Activated CD8-positive, alpha-beta T cell treated with anti-CD3 and anti-CD28 coated beads, Interleukin-2, amount 10 ng/mL, durations not matched to agents 7 days and 5 days (primary cell): ENCODE results near the gene CASQ1. TPM values are rescaled to one million over a fixed set of nuclear protein-coding genes. Genes with fewer than 3 reads are reported as not detected.

ENCODE experiments used
- ATAC-seq: fragments of 150-1000 bp; cut with Tn5 transposase; one replicate; pipeline ENCODE4 v1.10.0; 2021; ENCODE audit warnings: moderate library complexity
- CTCF ChIA-PET: fragments of 350-600 bp; sonication (Branson Sonifier 250); formaldehyde crosslinking; loops from one replicate; lab custom pipeline; 2021; ENCODE audit warnings: antibody characterized with exemption; lab: Charles Lee
- POLR2A ChIA-PET: fragments of 350-600 bp; sonication (Branson Sonifier 250); formaldehyde crosslinking; loops from one replicate; lab custom pipeline; 2021; ENCODE audit warnings: antibody characterized with exemption; lab: Charles Lee
- DNase-seq: peaks from one replicate; pipeline ENCODE4 v3.0.0-alpha.2; 2020
- H3K27ac Mint-ChIP-seq: one replicate; pipeline ENCODE4 v1.8.0; 2021; ENCODE audit warnings: mild to moderate bottlenecking, mixed read lengths
- H3K27me3 Mint-ChIP-seq: one replicate; pipeline ENCODE4 v1.8.0; 2021; ENCODE audit warnings: low read depth, mixed read lengths
- H3K36me3 Mint-ChIP-seq: one replicate; pipeline ENCODE4 v1.8.0; 2021; ENCODE audit warnings: low read depth, mixed read lengths
- H3K4me1 Mint-ChIP-seq: one replicate; pipeline ENCODE4 v1.8.0; 2021; ENCODE audit warnings: low read depth, mixed read lengths
- H3K4me3 Mint-ChIP-seq: one replicate; pipeline ENCODE4 v1.8.0; 2021; ENCODE audit warnings: mild to moderate bottlenecking, mixed read lengths
- H3K9me3 Mint-ChIP-seq: one replicate; pipeline ENCODE4 v1.8.0; 2022; ENCODE audit warnings: mixed read lengths; ENCODE audit not compliant: insufficient read depth
- total RNA-seq, 2 experiments: library from RNA; stranded (reverse); gene quantifications; one replicate each; pipeline ENCODE4 v1.2.3, GENCODE V29; 2021

CASQ1 gene
- total RNA-seq, 2 experiments from 2014 or later = not detected

DNA sequence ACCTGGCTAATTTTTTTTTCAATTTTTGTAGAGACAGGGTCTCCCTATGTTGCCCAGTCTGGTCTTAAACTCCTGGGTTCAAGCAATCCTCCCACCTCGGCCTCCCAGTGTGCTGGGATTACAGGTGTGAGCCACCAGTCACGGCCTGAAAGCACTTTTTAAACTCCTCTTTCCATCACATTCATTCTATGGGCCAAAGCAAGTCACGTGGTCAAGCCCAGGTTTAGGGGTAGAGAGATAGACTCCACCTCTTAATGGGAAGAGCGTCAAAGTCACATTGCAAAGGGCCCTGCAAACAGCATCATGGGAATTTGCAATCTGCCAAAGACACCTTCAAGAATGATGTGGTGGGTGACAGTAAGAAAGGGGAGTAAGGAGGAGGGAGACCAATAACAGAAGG lies 31.8 kb upstream of the CASQ1 start:
- Mint-ChIP-seq H3K27ac (no peak overlapping the region), H3K4me3 (no peak overlapping the region), H3K4me1 (peaks cover under 1% of the 10 kb centered on the region), H3K27me3 (peaks cover 34% of the 10 kb centered on the region), H3K36me3 (no peaks in the 10 kb centered on the region), H3K9me3 (no peaks in the 10 kb centered on the region)
- ATAC-seq (no peak), DNase-seq (no peak)
- CTCF ChIA-PET = no interaction called here
- POLR2A ChIA-PET = no interaction called here

GRCh38 chr1:160159846-160160245 lies 30.5 kb upstream of the CASQ1 start:
- ChIA-PET POLR2A (no interaction called here), CTCF (interaction anchor here (1.0 to 1.3 kb wide), 3 partner anchors 74 to 132 kb away, joined by 3 to 7 read pairs (median 3); no protein-coding TSS in a partner anchor)
- no peak for DNase-seq

DNA sequence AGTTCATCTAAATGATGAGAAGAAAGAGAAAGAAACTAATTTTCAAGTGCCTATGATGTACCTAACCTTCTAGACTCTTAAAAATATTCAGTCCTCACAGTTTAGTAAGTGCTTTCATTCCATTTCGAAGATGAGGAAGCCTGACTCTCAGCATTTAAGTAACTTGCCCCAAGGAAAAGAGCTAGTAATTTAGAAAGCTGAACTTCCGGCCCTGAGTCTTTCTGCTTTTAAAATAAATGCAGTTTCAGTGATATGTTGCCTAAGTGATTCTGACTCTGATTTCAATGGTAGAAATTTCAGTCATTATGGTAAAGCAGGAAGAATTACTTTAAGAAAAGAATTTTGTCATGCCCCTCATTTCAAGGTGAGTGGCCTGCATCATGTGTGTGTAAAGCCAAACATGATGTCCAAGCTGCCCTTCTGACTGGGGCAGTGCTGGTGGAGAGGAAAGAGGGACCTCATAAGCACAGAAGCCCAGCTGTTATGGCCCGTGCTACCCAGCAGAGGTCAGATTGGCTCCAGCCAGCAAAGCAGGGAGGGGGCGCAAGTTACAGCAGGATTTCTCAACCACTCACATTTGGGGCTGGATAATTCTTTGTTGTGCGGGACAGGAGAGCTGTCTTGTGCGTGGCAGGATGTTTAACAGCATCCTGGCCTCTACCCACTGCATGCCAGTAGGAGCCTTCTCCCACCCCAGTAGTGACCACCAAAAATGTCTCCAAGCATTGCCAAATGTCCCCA lies 28.2 kb upstream of the CASQ1 start:
- H3K27me3 Mint-ChIP-seq = peaks cover 37% of the 10 kb centered on the region
- peaks cover 10% of the 10 kb centered on the region for H3K4me1 Mint-ChIP-seq
- no peaks in the 10 kb centered on the region for H3K36me3 Mint-ChIP-seq
- no peaks in the 10 kb centered on the region for H3K9me3 Mint-ChIP-seq
- CTCF ChIA-PET = interaction anchor here (0.7 to 1.9 kb wide), 4 partner anchors 63 to 129 kb away, joined by 3 to 5 read pairs (median 4); no protein-coding TSS in a partner anchor
- ATAC-seq (no peak), DNase-seq (no peak)
- H3K4me3 Mint-ChIP-seq = no peak overlapping the region
- POLR2A ChIA-PET = no interaction called here
- H3K27ac Mint-ChIP-seq = no peak overlapping the region

More at GRCh38 chr1:160159846-160160245, 30.5 kb upstream of the CASQ1 start:
- ATAC-seq = no peak
- Mint-ChIP-seq H3K4me1 (peaks cover 2% of the 10 kb centered on the region), H3K27ac (no peak overlapping the region), H3K4me3 (no peak overlapping the region), H3K27me3 (peaks cover 37% of the 10 kb centered on the region), H3K9me3 (no peaks in the 10 kb centered on the region), H3K36me3 (no peaks in the 10 kb centered on the region)

DNA sequence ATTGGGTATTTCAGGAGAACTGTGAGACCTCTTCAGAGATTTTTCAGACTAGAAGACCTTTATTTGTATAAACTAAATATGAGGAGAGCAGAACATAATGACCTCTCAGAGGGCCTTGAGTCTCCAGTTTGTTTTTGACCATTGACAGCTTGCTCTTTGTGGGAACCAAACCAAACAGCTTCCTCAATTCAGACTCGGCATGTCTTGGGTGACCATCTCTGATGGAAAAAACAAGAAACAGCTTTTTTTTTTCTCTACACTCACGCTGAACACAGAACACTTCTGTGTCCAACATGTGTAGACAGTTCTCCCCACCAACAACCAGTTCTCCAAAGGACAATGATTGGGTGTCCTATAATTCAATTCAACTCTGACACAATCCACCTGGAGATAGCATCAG lies 27.4 kb upstream of the CASQ1 start:
- ChIA-PET CTCF (interaction anchor here (0.7 to 1.9 kb wide), 3 partner anchors 64 to 128 kb away, joined by 3 to 5 read pairs (median 4); no protein-coding TSS in a partner anchor), POLR2A (no interaction called here)
- Mint-ChIP-seq H3K36me3 (no peaks in the 10 kb centered on the region), H3K27ac (no peak overlapping the region), H3K27me3 (peaks cover 33% of the 10 kb centered on the region), H3K4me3 (no peak overlapping the region), H3K4me1 (peaks cover 11% of the 10 kb centered on the region), H3K9me3 (no peaks in the 10 kb centered on the region)
- DNase-seq (no peak), ATAC-seq (no peak)

GRCh38 chr1:160163615-160164014 lies 26.8 kb upstream of the CASQ1 start:
- ATAC-seq (no peak), DNase-seq (no peak)
- Mint-ChIP-seq H3K27me3 (peaks cover 31% of the 10 kb centered on the region), H3K4me3 (no peak overlapping the region), H3K27ac (no peak overlapping the region), H3K9me3 (no peaks in the 10 kb centered on the region), H3K36me3 (no peaks in the 10 kb centered on the region), H3K4me1 (peaks cover 11% of the 10 kb centered on the region)
- POLR2A ChIA-PET = no interaction called here
- CTCF ChIA-PET = interaction anchor here (1.2 to 1.9 kb wide), 3 partner anchors 89 to 128 kb away, joined by 4 to 5 read pairs (median 4); no protein-coding TSS in a partner anchor

DNA sequence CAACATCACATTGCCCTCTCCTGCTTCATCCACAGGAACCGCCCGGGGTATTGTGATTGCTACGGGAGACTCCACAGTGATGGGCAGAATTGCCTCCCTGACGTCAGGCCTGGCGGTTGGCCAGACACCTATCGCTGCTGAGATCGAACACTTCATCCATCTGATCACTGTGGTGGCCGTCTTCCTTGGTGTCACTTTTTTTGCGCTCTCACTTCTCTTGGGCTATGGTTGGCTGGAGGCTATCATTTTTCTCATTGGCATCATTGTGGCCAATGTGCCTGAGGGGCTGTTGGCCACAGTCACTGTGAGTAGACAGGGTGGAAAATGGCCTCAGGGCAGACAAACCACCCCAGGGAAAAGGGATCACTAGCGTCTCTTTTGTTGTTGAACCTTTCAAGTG lies 26.3 kb upstream of the CASQ1 start:
- Mint-ChIP-seq H3K36me3 (no peaks in the 10 kb centered on the region), H3K27ac (no peak overlapping the region), H3K9me3 (no peaks in the 10 kb centered on the region), H3K4me3 (no peak overlapping the region), H3K27me3 (peaks cover 29% of the 10 kb centered on the region), H3K4me1 (peaks cover 14% of the 10 kb centered on the region)
- DNase-seq (no peak), ATAC-seq (no peak)
- POLR2A ChIA-PET = no interaction called here
- CTCF ChIA-PET = interaction anchor here (1.2 to 1.5 kb wide), 2 partner anchors 88 to 118 kb away, joined by 4 read pairs; no protein-coding TSS in a partner anchor

DNA sequence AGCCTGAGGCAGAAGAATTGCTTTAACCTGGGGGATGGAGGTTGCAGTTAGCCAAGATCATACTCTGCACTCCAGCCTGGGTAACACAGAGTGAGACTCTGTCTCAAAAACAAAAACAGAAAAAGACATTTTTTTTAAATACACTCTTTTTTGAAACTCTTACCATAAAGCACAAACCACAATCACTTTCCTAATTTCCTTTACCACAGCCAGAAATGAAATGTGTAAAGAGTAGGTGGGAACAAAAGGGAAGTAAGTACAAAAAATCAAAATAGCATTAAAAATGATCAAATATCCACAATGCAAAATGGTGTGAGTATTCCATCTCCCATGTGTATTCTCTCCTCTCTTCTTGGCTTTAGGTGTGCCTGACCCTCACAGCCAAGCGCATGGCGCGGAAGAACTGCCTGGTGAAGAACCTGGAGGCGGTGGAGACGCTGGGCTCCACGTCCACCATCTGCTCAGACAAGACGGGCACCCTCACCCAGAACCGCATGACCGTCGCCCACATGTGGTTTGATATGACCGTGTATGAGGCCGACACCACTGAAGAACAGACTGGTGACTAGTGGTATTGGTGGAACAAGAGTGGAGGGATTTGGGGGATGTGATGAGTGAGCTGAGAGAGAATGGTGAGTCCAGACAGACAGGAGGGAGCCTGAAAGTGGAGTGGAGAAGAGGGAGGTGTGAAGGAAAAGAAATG lies 24.1 kb upstream of the CASQ1 start:
- POLR2A ChIA-PET = no interaction called here
- no peak for ATAC-seq
- no peaks in the 10 kb centered on the region for H3K36me3 Mint-ChIP-seq
- no peak for DNase-seq
- no peak overlapping the region for H3K4me3 Mint-ChIP-seq
- no peaks in the 10 kb centered on the region for H3K9me3 Mint-ChIP-seq
- no peak overlapping the region for H3K27ac Mint-ChIP-seq
- H3K27me3 Mint-ChIP-seq = peaks cover 24% of the 10 kb centered on the region
- H3K4me1 Mint-ChIP-seq = peaks cover 26% of the 10 kb centered on the region
- CTCF ChIA-PET = interaction anchor here (1.3 to 1.5 kb wide), 4 partner anchors 11 to 86 kb away, joined by 3 to 6 read pairs (median 4); no protein-coding TSS in a partner anchor

DNA sequence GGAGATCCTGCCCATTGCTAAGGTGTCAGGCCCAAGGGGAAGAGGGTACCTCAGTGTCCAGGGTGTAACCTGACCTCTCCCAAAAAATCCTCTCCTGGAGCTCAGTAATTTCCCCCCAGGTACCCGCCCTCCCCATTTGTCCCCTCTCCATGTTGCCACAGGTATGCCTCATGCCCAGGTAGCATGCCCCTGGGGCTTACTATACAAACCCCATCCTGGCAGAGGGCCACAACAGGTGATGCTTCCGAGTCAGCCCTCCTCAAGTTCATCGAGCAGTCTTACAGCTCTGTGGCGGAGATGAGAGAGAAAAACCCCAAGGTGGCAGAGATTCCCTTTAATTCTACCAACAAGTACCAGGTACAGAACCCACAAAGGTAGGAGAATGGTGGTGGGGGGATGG lies 23.3 kb upstream of the CASQ1 start:
- Mint-ChIP-seq H3K27ac (no peak overlapping the region), H3K4me3 (no peak overlapping the region), H3K27me3 (peaks cover 25% of the 10 kb centered on the region), H3K9me3 (no peaks in the 10 kb centered on the region), H3K36me3 (no peaks in the 10 kb centered on the region), H3K4me1 (peaks cover 26% of the 10 kb centered on the region)
- POLR2A ChIA-PET = no interaction called here
- DNase-seq (no peak), ATAC-seq (no peak)
- CTCF ChIA-PET = interaction anchor here (1.0 to 1.5 kb wide), 4 partner anchors 12 to 210 kb away, joined by 3 to 6 read pairs (median 4); no protein-coding TSS in a partner anchor

GRCh38 chr1:160167580-160167979 lies 22.8 kb upstream of the CASQ1 start:
- Mint-ChIP-seq H3K36me3 (no peaks in the 10 kb centered on the region), H3K4me1 (peaks cover 26% of the 10 kb centered on the region), H3K27ac (no peak overlapping the region), H3K27me3 (peaks cover 29% of the 10 kb centered on the region), H3K9me3 (no peaks in the 10 kb centered on the region), H3K4me3 (no peak overlapping the region)
- CTCF ChIA-PET = interaction anchor here (1.0 to 1.5 kb wide), 4 partner anchors 13 to 210 kb away, joined by 3 to 6 read pairs (median 4); no protein-coding TSS in a partner anchor
- POLR2A ChIA-PET = no interaction called here
- DNase-seq (no peak), ATAC-seq (peak; percentile 46)

DNA sequence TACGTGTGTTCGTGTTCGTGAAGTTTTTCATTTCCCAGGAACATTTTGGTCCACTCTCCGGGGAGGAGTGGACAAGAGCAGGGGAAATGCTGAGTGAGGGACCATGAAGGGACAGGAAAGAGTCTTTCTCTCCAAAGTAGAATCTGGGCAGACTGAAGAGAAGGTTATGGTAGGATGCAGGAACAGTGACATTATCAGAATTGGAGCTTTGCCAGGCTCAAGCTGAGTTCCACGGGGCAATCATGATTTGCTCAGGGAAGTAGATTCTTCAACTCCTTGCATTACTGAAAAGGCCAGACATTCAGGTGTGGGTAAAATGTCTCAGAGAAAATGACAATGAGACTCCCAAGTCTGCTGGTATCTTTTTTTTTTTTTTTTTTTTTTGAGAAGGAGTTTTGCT lies 22.4 kb upstream of the CASQ1 start:
- CTCF ChIA-PET = interaction anchor here (1.0 to 1.8 kb wide), 4 partner anchors 13 to 209 kb away, joined by 3 to 6 read pairs (median 5); no protein-coding TSS in a partner anchor
- Mint-ChIP-seq H3K27ac (no peak overlapping the region), H3K4me1 (peaks cover 26% of the 10 kb centered on the region), H3K27me3 (peaks cover 33% of the 10 kb centered on the region), H3K4me3 (no peak overlapping the region), H3K36me3 (no peaks in the 10 kb centered on the region), H3K9me3 (no peaks in the 10 kb centered on the region)
- DNase-seq (no peak), ATAC-seq (no peak)
- POLR2A ChIA-PET = interaction anchor here (0.6 kb wide), 1 partner anchor 1111 kb away, joined by 3 read pairs; no protein-coding TSS in a partner anchor

GRCh38 chr1:160168609-160169369 lies 21.6 kb upstream of the CASQ1 start:
- Mint-ChIP-seq H3K36me3 (no peaks in the 10 kb centered on the region), H3K27me3 (peaks cover 29% of the 10 kb centered on the region), H3K4me3 (no peak overlapping the region), H3K4me1 (peaks cover 23% of the 10 kb centered on the region), H3K9me3 (no peaks in the 10 kb centered on the region), H3K27ac (no peak overlapping the region)
- DNase-seq (no peak), ATAC-seq (no peak)
- POLR2A ChIA-PET = interaction anchor here (0.6 to 0.8 kb wide), 2 partner anchors 20 to 1112 kb away, joined by 3 read pairs; no protein-coding TSS in a partner anchor
- CTCF ChIA-PET = interaction anchor here (0.9 to 2.3 kb wide), 6 partner anchors 67 to 207 kb away, joined by 5 to 10 read pairs (median 6); no protein-coding TSS in a partner anchor
